HFF-Myc (cell line): ENCODE data around the gene ACER3.
A peak's percentile ranks its signal among the peaks of the same experiment; 100 is the strongest.
"Not testable (repeated sequence)": the region's sequence is repeated elsewhere in the genome, so short reads cannot be mapped to it uniquely, and the experiment has no call there.

Experiments
- DNase-seq: peaks from one replicate; pipeline ENCODE4 v3.0.0-alpha.2; 2011; ENCODE audit warnings: low read depth; ENCODE audit errors: extremely low read depth
- H3K4me3 ChIP-seq: replicated peaks from 2 replicates; pipeline ENCODE4 v1.5.1; 2011; ENCODE audit warnings: low read depth, mild to moderate bottlenecking, control low read depth, low read length
- TF ChIP-seq, protein P1 (sequence below): IDR thresholded peaks from 2 replicates; pipeline ENCODE4 v1.5.1; 2012; ENCODE audit warnings: mild to moderate bottlenecking, low read depth, low read length, control low read depth; ENCODE audit errors: missing control alignments

ACER3 gene

DNA sequence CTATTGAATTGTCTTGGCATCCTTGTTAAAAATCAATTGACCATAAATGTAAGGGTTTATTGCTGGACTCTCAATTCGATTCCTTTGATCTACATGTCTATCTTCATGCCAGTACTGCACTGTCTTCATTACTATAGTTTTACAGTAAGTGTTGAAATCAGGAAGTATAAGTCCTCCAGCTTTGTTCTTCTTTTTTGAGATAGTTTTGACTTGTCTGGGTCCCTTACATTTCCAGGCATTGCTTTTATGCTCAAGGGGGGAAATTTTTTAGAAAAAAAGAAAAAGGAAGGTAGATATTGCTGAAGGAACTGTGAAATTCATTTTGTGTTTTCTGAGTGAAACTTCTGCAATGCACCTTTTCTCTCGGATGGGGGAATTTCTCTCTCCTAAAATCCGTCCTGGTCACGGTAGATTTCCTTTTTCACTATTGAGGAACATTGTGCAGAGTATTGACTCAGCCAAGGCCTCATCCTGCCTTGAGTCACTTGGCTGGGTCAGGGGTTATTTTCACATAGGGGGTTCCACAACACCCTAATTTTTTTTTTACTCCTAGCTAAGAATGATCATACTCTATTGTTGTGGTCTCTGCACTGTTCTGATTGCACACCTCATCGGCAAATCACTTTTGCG, 2.8 kb upstream of the ACER3 start:
- TF ChIP-seq, protein P1, sequence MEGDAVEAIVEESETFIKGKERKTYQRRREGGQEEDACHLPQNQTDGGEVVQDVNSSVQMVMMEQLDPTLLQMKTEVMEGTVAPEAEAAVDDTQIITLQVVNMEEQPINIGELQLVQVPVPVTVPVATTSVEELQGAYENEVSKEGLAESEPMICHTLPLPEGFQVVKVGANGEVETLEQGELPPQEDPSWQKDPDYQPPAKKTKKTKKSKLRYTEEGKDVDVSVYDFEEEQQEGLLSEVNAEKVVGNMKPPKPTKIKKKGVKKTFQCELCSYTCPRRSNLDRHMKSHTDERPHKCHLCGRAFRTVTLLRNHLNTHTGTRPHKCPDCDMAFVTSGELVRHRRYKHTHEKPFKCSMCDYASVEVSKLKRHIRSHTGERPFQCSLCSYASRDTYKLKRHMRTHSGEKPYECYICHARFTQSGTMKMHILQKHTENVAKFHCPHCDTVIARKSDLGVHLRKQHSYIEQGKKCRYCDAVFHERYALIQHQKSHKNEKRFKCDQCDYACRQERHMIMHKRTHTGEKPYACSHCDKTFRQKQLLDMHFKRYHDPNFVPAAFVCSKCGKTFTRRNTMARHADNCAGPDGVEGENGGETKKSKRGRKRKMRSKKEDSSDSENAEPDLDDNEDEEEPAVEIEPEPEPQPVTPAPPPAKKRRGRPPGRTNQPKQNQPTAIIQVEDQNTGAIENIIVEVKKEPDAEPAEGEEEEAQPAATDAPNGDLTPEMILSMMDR, result no peak
- no peak overlapping the region for H3K4me3 ChIP-seq
- no peak for DNase-seq

DNA sequence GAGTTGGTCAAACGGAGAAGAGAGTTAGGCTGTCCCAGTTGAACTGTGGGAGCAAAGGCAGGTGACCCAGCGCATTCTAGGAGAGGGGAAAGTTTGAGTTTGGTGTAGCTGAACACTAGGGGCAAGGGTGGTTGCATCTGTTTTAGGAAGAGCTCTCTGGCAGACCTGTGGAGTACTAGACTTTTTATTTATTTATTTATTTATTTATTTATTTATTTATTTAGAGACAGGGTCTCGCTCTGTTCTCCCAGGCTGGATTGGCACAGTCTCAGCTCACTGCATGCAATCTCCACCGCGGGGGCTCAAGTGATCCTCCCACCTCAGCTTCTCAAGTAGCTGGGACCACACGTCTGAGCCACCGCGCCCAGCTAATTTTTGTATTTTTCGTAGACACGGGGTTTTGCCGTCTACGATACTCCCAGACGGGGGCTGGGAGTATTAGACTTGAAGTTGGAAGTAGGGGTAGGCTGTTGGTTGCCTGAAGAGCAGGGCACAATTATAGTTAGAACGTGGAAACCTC, 950 bp upstream of the ACER3 start:
- no peak overlapping the region for H3K4me3 ChIP-seq
- DNase-seq, result no peak
- TF ChIP-seq, protein P1, result no peak

DNA sequence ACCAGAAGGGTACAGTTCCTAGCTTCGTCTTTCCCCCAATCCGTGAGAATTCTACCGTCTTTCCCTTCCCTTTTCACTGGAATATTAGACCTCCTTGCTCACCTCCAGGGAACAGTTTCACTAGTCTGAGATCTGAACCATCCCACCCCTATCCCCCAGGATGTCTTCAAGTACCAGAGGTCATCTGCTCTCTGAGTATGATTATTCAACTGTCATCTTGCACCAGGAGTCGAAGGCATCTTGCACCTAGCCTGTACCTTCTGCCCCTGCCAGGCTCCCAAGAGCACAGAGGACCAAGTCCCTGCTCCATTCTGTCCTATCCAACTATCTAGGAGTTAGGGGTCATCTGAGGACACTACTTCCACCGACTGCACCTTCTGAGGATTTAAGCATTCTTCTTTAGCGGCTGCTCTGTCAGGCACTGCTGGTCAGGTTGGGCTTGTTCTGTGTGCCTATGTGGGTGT, 804 bp downstream of the ACER3 start:
- no peak for DNase-seq
- H3K4me3 ChIP-seq, result peak overlapping the region; percentile 83
- TF ChIP-seq, protein P1, result no peak

DNA sequence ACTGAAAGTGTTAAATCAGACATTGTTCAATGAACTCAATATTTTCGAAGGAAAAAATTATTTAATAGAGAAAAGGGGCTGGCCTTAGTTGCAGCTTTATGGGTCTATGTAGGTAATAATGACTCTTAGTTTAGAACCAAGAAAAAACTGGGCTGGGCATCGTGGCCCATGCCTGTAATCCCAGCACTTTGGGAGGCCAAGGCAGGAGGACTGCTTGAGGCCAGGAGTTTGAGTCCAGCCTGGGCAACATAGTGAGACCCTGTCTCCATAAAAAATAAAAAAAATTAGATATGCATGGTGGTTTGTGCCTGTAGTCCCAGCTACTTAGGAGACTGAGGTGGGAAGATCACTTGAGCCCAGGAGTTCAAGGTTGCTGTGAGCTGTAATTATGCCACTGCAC, 2.1 kb downstream of the ACER3 start:
- DNase-seq, H3K4me3 ChIP-seq: not testable (repeated sequence)

DNA sequence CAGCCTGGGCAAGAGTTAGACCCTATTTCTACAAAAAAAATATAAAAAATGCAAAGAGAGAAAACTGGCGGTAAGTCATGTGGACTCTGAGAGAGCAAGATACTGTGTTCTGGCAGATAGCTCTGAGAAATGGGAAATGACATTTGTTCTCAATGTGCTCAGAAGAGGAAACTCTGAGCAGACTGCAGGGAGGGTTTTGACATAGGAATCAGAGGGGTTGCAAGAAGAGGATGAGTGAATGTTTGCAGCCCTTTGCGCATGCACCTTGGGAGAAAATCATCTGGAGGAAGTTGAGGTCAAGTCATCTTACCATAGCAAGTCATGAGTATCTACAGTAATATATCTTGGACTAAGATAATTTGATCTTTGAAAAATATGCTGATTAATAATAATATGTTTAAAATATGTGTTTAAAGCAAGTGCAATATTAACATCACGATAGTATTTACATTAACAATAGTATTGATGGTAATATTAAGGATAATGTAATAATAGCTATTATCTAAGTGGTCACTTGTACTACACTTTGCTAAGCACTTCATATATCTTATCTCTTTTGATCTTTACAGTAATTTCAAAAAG, 2.6 kb downstream of the ACER3 start:
- DNase-seq, result no peak
- TF ChIP-seq, protein P1, result no peak
- no peak overlapping the region for H3K4me3 ChIP-seq

DNA sequence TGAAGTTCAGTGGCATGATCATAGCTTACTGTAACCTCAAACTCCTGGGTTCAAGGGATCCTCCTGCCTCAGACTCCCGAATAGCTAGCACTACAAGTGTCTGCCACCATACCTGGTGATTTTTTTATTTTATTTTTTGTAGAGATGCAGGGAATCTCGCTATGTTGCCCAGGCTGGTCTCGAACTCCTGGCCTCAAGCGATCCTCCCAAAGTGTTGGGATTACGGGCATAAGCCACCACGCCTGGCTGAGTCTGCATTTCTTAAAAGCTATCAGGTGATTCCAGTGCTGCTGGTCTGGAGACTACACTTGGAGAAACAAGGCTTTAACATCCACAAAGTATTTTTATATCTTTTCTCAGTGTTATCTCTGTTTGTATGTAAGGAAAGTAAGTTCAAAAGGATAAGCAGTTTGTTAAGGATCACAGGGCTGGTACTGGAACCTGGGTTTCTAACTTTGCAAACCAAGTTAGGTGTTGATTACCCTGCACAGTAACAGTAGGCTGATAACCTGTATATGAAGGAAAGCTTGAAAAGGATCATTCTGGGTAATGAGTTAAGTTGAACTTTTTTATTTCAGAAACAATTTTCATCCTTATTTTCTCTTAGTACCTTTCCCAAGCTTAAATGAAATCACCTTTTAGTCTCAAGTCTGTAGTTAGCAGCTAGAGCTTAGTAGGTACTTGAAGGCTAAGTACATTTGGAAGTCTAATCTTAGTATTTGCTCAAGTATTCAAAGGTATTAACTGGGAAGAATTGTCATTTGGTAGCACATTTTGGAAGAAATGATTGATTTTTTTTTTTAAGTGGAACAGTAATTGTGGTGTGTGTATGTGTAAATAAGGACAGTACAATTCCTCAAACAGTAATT, 12.5 kb downstream of the ACER3 start:
- H3K4me3 ChIP-seq, result no peak overlapping the region
- TF ChIP-seq, protein P1, result no peak
- DNase-seq, result no peak

DNA sequence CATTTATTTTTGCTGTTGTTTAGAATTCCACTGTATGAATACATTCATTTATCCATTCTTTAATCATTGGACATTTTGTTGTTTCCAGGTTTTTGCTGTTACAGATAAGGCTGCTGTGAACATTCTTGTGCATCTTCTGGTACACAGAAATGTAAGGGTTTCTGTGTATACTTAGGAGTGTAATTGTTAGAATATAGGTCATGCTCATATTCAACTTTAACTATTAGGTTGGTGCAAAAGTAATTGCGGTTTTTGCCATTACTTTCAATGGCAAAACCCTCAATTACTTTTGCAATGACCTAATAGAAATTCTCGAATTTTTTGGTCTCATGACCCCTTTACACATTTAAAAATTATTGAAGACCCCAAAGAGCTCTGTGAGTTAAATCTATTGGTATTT, 17.3 kb downstream of the ACER3 start:
- TF ChIP-seq, protein P1, result no peak
- DNase-seq, result no peak
- no peak overlapping the region for H3K4me3 ChIP-seq
